ENCODE data around the gene ICE1. TPM values are rescaled to one million over a fixed set of nuclear protein-coding genes. Genes with fewer than 3 reads are reported as not detected.
A peak's percentile ranks its signal among the peaks of the same experiment; 100 is the strongest.

The ICE1 gene
- total RNA-seq, 1 experiment from 2014 or later: 48.9 TPM

DNA sequence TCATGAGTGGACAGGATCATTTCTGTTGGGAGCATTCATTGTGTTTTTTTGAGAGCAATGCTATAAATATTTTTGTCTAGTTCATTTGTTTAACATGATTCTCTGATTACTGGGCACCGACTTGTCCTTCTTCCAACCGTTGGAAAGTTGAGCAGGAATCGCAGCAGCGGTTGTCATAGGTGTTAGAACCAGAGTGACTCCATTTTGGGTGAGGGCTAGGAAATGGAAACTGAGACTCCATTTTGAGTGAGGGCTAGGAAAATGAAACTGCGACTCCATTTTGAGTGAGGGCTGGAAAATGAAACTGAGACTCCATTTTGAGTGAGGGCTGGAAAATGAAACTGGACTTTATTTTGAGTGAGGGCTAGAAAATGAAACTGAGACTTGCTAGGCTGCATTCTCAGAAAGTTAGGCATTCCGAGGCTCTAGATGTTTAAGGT is 100.6 kb downstream of the ICE1 start (continued):
- TF ChIP-seq, protein P1, sequence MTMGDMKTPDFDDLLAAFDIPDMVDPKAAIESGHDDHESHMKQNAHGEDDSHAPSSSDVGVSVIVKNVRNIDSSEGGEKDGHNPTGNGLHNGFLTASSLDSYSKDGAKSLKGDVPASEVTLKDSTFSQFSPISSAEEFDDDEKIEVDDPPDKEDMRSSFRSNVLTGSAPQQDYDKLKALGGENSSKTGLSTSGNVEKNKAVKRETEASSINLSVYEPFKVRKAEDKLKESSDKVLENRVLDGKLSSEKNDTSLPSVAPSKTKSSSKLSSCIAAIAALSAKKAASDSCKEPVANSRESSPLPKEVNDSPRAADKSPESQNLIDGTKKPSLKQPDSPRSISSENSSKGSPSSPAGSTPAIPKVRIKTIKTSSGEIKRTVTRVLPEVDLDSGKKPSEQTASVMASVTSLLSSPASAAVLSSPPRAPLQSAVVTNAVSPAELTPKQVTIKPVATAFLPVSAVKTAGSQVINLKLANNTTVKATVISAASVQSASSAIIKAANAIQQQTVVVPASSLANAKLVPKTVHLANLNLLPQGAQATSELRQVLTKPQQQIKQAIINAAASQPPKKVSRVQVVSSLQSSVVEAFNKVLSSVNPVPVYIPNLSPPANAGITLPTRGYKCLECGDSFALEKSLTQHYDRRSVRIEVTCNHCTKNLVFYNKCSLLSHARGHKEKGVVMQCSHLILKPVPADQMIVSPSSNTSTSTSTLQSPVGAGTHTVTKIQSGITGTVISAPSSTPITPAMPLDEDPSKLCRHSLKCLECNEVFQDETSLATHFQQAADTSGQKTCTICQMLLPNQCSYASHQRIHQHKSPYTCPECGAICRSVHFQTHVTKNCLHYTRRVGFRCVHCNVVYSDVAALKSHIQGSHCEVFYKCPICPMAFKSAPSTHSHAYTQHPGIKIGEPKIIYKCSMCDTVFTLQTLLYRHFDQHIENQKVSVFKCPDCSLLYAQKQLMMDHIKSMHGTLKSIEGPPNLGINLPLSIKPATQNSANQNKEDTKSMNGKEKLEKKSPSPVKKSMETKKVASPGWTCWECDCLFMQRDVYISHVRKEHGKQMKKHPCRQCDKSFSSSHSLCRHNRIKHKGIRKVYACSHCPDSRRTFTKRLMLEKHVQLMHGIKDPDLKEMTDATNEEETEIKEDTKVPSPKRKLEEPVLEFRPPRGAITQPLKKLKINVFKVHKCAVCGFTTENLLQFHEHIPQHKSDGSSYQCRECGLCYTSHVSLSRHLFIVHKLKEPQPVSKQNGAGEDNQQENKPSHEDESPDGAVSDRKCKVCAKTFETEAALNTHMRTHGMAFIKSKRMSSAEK (CRISPR knock-in tag; IDR thresholded peaks at IDR 0.05; ENCODE audit: borderline replicate concordance): peak; percentile 91
- TF ChIP-seq ZNF232 (CRISPR knock-in tag; IDR thresholded peaks at IDR 0.05) (no peak), NR1H2 (CRISPR knock-in tag; IDR thresholded peaks at IDR 0.05) (no peak), ZNF423 (CRISPR knock-in tag; IDR thresholded peaks at IDR 0.05) (peak; percentile 76), ZBTB21 (CRISPR knock-in tag; IDR thresholded peaks at IDR 0.05; ENCODE audit: borderline replicate concordance) (no peak), MXD4 (CRISPR knock-in tag; IDR thresholded peaks at IDR 0.05; ENCODE audit: borderline replicate concordance) (peak; percentile 99), NFYB (CRISPR knock-in tag; conservative IDR thresholded peaks at IDR 0.05; ENCODE audit: low read depth) (no peak), ZNF396 (CRISPR knock-in tag; IDR thresholded peaks at IDR 0.05; ENCODE audit: borderline replicate concordance) (peak; percentile 96), TEAD4 (CRISPR knock-in tag; IDR thresholded peaks at IDR 0.05) (no peak), EMX1 (CRISPR knock-in tag; IDR thresholded peaks at IDR 0.05) (peak; percentile 84), GRHL2 (CRISPR knock-in tag; IDR thresholded peaks at IDR 0.05; ENCODE audit: insufficient replicate concordance, severe bottlenecking) (no peak), ZNF219 (CRISPR knock-in tag; IDR thresholded peaks at IDR 0.05; ENCODE audit: borderline replicate concordance) (no peak)
- TF ChIP-seq, protein P2, sequence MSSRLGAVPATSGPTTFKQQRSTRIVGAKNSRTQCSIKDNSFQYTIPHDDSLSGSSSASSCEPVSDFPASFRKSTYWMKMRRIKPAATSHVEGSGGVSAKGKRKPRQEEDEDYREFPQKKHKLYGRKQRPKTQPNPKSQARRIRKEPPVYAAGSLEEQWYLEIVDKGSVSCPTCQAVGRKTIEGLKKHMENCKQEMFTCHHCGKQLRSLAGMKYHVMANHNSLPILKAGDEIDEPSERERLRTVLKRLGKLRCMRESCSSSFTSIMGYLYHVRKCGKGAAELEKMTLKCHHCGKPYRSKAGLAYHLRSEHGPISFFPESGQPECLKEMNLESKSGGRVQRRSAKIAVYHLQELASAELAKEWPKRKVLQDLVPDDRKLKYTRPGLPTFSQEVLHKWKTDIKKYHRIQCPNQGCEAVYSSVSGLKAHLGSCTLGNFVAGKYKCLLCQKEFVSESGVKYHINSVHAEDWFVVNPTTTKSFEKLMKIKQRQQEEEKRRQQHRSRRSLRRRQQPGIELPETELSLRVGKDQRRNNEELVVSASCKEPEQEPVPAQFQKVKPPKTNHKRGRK (CRISPR knock-in tag; IDR thresholded peaks at IDR 0.05; ENCODE audit: borderline replicate concordance): no peak
- TF ChIP-seq, protein P3, sequence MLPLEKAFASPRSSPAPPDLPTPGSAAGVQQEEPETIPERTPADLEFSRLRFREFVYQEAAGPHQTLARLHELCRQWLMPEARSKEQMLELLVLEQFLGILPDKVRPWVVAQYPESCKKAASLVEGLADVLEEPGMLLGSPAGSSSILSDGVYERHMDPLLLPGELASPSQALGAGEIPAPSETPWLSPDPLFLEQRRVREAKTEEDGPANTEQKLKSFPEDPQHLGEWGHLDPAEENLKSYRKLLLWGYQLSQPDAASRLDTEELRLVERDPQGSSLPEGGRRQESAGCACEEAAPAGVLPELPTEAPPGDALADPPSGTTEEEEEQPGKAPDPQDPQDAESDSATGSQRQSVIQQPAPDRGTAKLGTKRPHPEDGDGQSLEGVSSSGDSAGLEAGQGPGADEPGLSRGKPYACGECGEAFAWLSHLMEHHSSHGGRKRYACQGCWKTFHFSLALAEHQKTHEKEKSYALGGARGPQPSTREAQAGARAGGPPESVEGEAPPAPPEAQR (CRISPR knock-in tag; IDR thresholded peaks at IDR 0.05): peak; percentile 98
- TF ChIP-seq, protein P4, sequence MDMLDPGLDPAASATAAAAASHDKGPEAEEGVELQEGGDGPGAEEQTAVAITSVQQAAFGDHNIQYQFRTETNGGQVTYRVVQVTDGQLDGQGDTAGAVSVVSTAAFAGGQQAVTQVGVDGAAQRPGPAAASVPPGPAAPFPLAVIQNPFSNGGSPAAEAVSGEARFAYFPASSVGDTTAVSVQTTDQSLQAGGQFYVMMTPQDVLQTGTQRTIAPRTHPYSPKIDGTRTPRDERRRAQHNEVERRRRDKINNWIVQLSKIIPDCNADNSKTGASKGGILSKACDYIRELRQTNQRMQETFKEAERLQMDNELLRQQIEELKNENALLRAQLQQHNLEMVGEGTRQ (CRISPR knock-in tag; IDR thresholded peaks at IDR 0.05): no peak
- TF ChIP-seq, protein P5, sequence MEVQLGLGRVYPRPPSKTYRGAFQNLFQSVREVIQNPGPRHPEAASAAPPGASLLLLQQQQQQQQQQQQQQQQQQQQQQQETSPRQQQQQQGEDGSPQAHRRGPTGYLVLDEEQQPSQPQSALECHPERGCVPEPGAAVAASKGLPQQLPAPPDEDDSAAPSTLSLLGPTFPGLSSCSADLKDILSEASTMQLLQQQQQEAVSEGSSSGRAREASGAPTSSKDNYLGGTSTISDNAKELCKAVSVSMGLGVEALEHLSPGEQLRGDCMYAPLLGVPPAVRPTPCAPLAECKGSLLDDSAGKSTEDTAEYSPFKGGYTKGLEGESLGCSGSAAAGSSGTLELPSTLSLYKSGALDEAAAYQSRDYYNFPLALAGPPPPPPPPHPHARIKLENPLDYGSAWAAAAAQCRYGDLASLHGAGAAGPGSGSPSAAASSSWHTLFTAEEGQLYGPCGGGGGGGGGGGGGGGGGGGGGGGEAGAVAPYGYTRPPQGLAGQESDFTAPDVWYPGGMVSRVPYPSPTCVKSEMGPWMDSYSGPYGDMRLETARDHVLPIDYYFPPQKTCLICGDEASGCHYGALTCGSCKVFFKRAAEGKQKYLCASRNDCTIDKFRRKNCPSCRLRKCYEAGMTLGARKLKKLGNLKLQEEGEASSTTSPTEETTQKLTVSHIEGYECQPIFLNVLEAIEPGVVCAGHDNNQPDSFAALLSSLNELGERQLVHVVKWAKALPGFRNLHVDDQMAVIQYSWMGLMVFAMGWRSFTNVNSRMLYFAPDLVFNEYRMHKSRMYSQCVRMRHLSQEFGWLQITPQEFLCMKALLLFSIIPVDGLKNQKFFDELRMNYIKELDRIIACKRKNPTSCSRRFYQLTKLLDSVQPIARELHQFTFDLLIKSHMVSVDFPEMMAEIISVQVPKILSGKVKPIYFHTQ (CRISPR knock-in tag; IDR thresholded peaks at IDR 0.05): 0 out of 2 replicates have a peak, but pooled peaks have one; percentile 44

DNA sequence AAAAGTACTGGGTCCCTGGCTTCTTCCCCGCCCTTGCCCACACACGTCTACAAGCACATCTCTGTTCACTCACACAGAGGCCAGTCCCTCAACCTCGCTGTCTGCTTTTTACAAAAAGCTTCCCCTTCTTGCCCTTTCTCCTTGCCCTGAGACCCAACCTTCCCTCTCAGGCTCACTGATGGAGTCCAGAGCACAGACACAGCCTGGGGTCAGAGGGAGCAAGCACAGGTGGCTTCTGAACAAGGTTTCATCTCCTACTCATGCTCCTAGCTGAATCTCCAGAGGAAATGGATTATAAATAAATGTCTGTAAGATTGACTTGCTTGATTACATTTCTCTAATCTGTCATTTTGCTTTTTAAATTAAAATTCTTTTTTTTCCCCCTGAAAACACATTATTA is 101.8 kb downstream of the ICE1 start:
- no peak for DNase-seq (ENCODE audit: low spot score)
- CTCF ChIA-PET: no interaction called here
- Mint-ChIP-seq H3K4me3 (no peak overlapping the region), H3K9me3 (peaks cover 41% of the 10 kb centered on the region), H3K27ac (no peak overlapping the region), H3K27me3 (ENCODE audit: low read depth) (no peaks in the 10 kb centered on the region), H3K4me1 (peaks cover 44% of the 10 kb centered on the region), H3K36me3 (peaks cover 27% of the 10 kb centered on the region)
- ATAC-seq: no peak
- POLR2A ChIA-PET: no interaction called here
- TF ChIP-seq HMGA2 (CRISPR knock-in tag; IDR thresholded peaks at IDR 0.05) (no peak), NFYB (CRISPR knock-in tag; conservative IDR thresholded peaks at IDR 0.05; ENCODE audit: low read depth) (no peak), ZBTB21 (CRISPR knock-in tag; IDR thresholded peaks at IDR 0.05; ENCODE audit: borderline replicate concordance) (no peak), CREB1 (CRISPR knock-in tag; IDR thresholded peaks at IDR 0.05) (no peak), GTF2I (CRISPR knock-in tag; conservative IDR thresholded peaks at IDR 0.05) (no peak)
- TF ChIP-seq, protein P6, sequence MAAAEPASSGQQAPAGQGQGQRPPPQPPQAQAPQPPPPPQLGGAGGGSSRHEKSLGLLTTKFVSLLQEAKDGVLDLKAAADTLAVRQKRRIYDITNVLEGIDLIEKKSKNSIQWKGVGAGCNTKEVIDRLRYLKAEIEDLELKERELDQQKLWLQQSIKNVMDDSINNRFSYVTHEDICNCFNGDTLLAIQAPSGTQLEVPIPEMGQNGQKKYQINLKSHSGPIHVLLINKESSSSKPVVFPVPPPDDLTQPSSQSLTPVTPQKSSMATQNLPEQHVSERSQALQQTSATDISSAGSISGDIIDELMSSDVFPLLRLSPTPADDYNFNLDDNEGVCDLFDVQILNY (CRISPR knock-in tag; IDR thresholded peaks at IDR 0.05): no peak
- TF ChIP-seq, protein P4 (CRISPR knock-in tag; IDR thresholded peaks at IDR 0.05): no peak
- TF ChIP-seq, protein P3 (CRISPR knock-in tag; IDR thresholded peaks at IDR 0.05): no peak
- TF ChIP-seq, protein P7, sequence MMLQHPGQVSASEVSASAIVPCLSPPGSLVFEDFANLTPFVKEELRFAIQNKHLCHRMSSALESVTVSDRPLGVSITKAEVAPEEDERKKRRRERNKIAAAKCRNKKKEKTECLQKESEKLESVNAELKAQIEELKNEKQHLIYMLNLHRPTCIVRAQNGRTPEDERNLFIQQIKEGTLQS (CRISPR knock-in tag; conservative IDR thresholded peaks at IDR 0.05): no peak

Data from WTC11 (cell line).